ENCODE measurements around the gene AVEN. TPM values are rescaled to one million over a fixed set of nuclear protein-coding genes. Genes with fewer than 3 reads are reported as not detected.
A peak's percentile ranks its signal among the peaks of the same experiment; 100 is the strongest.

AVEN gene
- total and polyA plus RNA-seq, 9 of the 15 experiments (the other 6 are each of a cell fraction or from before 2014, with no cell fraction given): 1.5 to 6.4 (median 4.7) TPM

DNA sequence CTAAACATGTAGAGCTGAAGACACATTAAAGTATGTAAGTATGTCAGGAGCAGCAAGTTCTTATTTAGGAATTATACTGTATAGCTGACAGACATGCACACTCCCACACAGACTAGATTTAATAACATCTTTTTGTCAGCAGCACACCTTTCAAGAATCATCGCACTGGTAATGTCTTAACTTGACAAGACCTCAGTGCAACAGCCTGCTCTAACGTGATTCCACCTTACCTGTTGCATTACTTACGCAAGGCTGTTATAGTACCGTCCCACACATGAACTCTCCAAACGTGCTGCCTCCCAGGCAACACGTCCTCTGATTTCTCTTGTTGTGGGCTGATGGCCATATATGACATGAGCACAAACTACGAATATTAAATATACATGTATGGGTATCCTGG, 58.8 kb downstream of the AVEN start (continued):
- TF ChIP-seq, protein P1, sequence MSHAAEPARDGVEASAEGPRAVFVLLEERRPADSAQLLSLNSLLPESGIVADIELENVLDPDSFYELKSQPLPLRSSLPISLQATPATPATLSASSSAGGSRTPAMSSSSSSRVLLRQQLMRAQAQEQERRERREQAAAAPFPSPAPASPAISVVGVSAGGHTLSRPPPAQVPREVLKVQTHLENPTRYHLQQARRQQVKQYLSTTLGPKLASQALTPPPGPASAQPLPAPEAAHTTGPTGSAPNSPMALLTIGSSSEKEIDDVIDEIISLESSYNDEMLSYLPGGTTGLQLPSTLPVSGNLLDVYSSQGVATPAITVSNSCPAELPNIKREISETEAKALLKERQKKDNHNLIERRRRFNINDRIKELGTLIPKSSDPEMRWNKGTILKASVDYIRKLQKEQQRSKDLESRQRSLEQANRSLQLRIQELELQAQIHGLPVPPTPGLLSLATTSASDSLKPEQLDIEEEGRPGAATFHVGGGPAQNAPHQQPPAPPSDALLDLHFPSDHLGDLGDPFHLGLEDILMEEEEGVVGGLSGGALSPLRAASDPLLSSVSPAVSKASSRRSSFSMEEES (CRISPR knock-in tag; IDR thresholded peaks at IDR 0.05): no peak

- no peak for FAIRE-seq
- Histone ChIP-seq H3K4me3 (no peak overlapping the region), H3K27ac (ENCODE audit: extremely low read depth, low read depth, low read length) (no peak overlapping the region), H3K9me3 (replicated peaks; ENCODE audit: control insufficient read depth, insufficient read depth, low read depth, low read length) (no peaks in the 10 kb centered on the region), H4K20me1 (replicated peaks; ENCODE audit: control insufficient read depth, insufficient read depth, low read length) (no peaks in the 10 kb centered on the region), H3K4me1 (replicated peaks in 1 of 2; ENCODE audit: control insufficient read depth in 2 of 2, insufficient read depth in 2 of 2, low read length in 2 of 2) (no peaks in the 10 kb centered on the region), H3K79me2 (ENCODE audit: control insufficient read depth, insufficient read depth, low read length) (no peaks in the 10 kb centered on the region), H3K9ac (ENCODE audit: insufficient read depth in 1 of 2, low read depth in 2 of 2, low read length in 2 of 2) (no peak overlapping the region), H3K9me1 (ENCODE audit: control insufficient read depth, insufficient read depth, low read length) (no peaks in the 10 kb centered on the region), H3K36me3 (ENCODE audit: control insufficient read depth, insufficient read depth, low read length) (no peaks in the 10 kb centered on the region), H2AFZ (ENCODE audit: low read depth, low read length) (no peak overlapping the region), H3K27me3 (ENCODE audit: control insufficient read depth in 2 of 2, insufficient read depth in 2 of 2, low read length in 2 of 2) (no peaks in the 10 kb centered on the region; a peak in 2 of 5 replicates), H3K4me2 (ENCODE audit: insufficient read depth, low read length) (no peak overlapping the region)
- CTCF ChIA-PET (ENCODE audit: low intra/inter-chr PET ratio): no interaction called here
- no peak for DNase-seq (ENCODE audit: extremely low read depth in 1 of 4, low spot score in 3 of 4)
- intact Hi-C loops (cut with micrococcal nuclease): no loop called here
- WGBS (ENCODE audit: insufficient coverage, low coverage, missing lambda C conversion rate): 32% methylated on average over 4 of the region's 4 CpGs
- no TSS peak for BruUV-seq (replicated peaks)
- ATAC-seq: peak; percentile 43; the same call in 1 of the 3 replicates
- TF ChIP-seq RAD21 (CRISPR knock-in tag; conservative IDR thresholded peaks at IDR 0.05 in 1 of 2, IDR thresholded peaks at IDR 0.05 in 1 of 2) (peak; percentile 22 to 24; a peak in 2 of 4 replicates), E2F3 (CRISPR knock-in tag; IDR thresholded peaks at IDR 0.05) (no peak), CEBPB (tag; IDR thresholded peaks at IDR 0.05) (0 out of 2 replicates have a peak, but pooled peaks have one; percentile 18), PHB2 (IDR thresholded peaks at IDR 0.05; ENCODE audit: low read depth) (no peak), CTCF (IDR thresholded peaks at IDR 0.05 in 2 of 3, conservative IDR thresholded peaks at IDR 0.05 in 1 of 3; ENCODE audit: insufficient read depth in 2 of 3, low read depth in 1 of 3, low read length in 3 of 3) (peak in 1 of 3 experiments; percentile 28; a peak in 1 of 6 replicates)
- in situ Hi-C loops (cut with MboI): no loop called here
- POLR2A ChIA-PET: no interaction called here
Measured at GRCh38 chr15:33975022-33975565, 63.9 kb downstream of the AVEN start.
